Stimulated activated CD4-positive, alpha-beta T cell treated with anti-CD3 and anti-CD28 coated beads, Interleukin-1b, Interleukin-23, amount 100 ng/mL, for 48 hours (primary cell): ENCODE results near the gene ZBTB16.

ENCODE experiments used
- DNase-seq: peaks from one replicate; pipeline ENCODE4 v3.0.0-alpha.2; 2020

The ZBTB16 gene

DNA sequence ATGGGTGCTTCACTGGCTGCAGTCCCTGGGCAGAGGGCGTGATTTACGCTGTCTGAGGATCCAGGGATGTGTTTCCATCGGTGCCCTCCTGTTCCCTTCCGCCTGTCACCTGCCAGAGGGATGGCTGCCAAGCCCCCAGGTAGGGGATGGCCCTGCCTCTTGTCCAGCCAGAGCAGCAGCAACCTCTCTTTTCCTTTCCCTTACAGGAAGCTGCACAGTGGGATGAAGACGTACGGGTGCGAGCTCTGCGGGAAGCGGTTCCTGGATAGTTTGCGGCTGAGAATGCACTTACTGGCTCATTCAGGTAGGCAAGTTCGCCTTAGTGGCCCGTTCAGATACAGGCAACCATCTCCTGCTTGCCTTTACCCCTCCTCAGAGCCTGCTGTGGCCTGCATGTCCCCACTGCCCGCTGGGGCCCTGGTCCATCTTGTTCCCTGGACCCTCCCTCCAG, 96.6 kb downstream of the ZBTB16 start:
- DNase-seq, result no peak

DNA sequence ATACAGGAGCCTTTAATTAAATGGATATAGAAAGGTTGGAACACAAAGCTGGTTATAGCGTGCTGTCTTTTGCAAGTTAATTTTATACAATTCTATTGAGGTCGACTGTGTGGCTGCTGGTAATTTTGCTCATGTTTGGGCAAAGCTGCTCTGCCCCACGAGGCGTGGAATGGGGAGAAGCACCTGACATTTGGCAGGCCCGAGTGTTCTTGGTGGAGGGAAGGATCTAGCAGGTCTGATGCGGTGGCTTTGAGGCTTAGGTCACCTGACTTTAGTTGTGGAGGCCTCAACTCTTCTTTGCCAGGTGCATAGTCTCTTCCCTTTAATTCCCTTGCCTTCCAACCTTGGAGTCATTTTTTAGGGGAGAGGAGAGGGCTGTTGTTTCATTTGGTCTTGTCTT, 97.3 kb downstream of the ZBTB16 start:
- DNase-seq, result no peak

DNA sequence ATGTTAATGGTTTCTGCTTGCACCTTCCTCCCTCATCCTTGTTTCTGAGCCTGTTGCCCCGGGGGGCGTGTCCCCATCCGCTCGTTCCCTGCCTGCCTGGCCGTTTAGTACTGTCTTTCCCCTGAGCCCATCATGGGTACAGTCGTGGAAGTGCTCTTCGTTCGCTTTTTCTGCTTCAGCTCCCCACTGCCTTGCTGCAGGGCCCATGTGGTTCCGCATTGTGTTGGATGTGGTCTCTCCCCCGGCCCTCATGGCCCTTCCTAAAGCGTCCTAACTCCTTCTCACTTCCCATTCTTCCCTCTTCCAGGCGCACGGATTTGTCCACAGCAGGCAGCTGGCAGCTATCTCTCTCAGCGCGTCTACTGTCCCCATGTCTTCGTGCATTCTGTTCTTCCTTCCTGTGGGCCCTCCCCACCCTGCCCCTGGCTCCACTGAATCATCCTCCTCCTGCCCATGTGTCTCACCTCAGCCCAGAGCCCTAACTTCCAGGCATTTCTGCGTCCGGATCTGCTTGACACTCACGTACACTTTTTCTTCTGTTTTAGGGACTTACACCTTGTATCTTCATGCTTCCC, 98.1 kb downstream of the ZBTB16 start:
- no peak for DNase-seq

DNA sequence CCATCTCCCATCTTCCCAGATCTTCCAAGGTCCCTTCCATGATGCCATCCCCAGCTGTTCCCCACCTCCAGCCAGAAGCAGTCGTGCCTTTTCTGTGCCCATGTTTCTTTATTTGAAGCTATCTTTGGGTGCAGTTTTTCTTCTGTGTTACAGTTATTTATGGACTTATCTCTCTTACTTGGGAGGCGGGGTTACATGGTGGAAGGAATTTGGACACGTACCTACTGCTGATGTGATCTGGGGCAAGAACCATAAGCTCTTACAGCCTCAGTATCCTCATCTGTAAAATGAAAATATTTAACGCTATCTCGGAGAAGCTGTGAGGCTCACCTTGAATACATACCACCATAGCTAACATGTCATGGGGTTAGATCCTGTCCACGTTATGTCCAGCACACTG, 98.9 kb downstream of the ZBTB16 start:
- DNase-seq, result no peak

DNA sequence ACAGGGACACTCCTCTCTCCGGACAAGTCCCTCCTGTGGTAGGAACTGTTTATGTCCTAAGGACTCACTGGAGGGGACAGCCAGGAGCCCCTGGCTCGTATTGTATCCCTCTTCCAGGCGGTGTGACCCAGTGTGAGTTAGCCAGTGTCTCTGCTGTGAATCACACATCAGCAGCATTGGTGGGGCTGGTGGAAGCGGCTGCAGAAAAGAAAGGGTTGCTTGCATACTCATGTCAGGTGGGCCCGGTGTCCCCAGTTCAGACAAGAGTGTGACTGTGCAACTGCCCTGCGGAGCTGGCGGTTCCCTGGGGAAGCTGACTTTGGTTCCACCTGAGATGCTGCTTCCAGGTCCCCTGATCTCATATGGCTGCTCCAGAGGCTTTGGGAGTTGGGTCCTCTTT, 99.4 kb downstream of the ZBTB16 start:
- no peak for DNase-seq

DNA sequence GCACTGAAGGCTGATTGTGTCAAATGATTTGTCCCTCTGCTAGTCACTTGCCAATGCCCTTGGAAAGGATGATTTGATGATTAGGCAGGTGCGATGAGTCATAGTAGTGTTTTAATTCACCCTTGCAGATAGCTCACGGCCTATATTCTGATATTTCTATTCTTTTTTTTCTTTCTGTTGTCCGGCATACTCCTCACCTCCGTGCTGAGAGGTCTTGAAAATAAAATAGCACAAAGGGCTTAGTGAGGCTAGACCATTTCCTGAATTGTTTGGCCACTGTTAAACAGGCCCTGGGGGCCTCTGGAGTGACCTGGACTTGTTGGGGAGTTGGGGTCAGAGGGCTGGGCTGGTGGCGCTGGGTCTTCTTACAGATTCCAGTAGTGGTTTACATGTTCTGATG, 99.8 kb downstream of the ZBTB16 start:
- no peak for DNase-seq

DNA sequence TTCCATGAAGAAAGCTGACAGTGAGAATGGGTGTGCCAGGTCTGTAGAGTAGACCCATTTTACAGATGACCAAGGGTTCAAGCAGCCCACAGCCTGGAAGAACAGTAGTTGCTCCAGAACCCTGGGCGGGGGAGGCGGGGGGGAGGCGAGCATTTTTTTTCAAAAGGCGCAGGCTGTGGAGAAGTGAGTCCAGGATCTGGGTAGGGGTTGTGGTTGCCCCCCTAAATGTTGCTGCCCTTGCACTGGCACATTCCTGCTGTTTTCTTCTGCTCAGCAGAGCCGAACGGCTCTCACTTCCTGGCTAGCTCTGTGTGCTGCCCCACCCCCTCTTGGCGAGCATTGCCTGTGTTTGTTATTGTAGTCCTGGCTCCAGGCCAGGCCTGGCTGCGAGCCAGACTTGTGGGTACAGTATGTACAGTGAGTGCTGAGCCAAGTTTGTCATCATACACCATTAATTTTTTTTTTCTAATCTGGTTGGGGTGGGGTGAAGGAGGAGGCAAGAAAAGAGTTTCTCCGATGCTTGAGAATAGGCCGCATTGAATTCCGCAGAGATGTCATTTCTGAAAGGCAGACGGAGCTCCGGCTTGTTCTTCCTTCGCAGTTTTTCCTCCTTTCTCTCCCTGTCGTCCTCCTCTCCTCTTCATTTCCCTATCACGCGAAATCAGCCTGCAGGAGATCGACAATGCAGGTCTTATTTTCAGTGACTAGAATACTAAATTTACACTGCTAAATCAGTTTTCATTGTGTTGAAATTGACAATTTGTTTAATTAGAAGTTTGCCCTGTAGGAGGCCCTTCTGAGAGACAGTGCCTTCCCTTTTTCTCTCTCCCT, 100.5 kb downstream of the ZBTB16 start:
- DNase-seq, result peak; percentile 88

DNA sequence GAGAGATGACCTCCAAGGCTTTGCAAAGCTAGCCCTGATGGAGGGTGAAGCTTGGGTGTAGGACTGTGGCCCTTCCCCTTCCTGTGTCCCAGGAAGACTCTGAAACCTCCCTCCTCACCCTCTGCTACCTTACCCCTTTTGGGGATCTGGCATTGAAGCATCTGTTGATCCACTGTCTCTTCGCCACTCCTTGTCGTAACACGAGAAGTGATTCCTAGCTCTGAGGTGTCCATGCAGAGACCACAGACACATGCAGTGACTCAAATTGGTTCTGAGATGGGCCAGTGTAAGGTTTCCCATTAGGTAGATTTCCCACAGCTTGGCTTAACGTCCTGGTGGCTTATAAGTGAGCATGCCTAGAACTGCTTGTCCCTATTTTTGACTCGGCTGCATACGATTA, 101.4 kb downstream of the ZBTB16 start:
- DNase-seq, result no peak

DNA sequence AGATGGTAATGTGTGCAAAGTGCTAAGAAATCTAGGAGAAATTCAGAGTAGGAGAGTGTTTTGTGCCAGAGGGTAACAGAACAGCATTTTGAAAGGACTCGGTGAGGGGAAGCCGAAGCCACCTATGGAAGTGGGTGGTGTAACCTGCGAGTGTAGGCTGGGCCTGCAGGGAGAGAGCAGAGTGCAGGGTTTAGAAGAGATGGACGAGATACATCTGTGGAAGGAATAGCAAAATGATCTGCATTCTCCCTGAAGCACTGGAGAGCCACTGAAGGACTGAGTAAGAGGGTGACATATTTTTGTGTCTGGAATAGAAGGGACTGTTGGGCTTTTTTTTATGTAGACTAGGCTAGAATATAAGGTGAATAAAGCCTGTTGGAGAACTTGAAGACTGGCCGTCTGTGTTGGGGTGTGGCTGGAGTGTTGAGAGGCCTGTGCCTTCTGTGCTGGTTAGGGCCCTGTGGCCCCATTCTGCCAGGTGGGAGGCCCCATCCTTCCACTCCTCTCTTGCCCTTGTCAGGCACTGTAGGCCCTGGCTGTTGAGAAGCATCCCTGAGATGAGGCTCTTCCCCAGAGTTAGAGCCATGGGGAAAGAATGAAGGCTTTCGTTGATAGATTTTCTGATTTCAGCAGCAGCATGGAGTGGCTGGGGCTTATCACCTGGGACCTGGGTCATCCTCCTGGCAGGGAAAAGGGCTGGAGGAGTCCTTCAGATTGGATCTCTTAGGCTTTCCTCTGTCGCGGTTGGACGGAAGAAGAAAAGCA, 102.2 kb downstream of the ZBTB16 start:
- DNase-seq, result no peak

DNA sequence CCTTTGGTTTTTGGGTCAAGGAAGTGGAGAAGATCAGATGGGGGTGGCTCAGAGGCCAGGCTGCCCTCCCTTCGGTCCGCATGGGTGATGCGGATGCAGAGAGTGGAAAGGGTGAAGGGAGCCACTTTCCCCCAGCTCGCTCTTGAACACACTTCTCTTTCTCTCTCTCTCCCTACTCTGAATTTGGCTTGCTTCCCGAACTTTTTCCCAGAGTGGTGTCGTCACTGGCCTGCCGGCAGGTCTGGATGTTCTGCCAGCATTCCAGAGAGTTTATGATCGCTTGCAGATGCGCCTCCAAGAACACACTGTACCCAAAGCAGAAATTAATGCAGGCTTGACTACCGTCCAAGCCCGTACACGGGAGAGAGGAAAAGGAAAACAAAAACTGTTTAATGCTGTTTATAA, 103.2 kb downstream of the ZBTB16 start:
- no peak for DNase-seq

DNA sequence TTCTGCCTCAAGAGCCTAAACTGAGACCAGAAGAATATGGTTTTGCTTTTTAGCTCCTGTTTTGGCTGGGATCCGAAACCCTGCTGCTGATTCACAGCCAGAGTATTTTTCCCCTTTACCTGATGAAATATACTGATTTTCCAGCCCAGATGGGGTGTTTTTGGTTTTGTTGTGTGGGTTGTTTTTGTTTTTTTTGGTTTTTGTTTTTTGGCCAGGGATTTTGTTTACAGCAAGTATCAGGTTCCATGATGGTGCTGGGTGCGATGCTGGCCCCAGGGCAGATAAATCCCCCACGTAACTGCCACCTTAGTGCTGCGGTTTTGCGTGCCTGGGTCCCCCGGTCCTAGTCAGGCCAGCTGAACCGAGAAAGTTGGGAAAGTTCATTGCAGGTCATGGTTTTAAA, 103.7 kb downstream of the ZBTB16 start:
- DNase-seq, result no peak

DNA sequence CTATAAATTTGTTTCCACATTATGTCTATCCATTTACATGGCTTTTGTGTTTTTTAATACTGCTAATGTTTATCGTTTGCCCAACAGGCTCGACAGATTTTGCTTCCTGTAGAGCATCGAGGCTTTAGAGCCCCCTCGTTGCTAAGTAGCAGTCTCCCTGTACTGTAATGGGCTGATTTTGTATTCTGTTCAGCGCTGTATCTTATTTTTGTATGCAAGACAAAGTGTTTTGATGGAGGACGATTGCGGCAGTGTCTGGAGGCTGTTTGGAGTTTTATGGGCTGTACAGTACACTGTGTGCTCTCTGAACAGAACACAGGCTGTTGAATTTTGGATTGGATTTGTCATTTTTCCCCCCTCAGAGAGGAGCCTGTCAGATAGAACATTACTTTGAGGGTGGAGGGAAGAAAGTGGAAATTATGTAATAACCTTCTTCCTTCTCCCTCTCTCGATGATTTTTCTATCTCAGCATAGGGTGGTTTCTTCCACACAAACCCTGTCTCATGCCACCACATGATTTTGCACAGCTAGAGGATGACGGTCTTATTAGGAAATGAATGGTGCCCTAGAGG, 104.4 kb downstream of the ZBTB16 start:
- no peak for DNase-seq

DNA sequence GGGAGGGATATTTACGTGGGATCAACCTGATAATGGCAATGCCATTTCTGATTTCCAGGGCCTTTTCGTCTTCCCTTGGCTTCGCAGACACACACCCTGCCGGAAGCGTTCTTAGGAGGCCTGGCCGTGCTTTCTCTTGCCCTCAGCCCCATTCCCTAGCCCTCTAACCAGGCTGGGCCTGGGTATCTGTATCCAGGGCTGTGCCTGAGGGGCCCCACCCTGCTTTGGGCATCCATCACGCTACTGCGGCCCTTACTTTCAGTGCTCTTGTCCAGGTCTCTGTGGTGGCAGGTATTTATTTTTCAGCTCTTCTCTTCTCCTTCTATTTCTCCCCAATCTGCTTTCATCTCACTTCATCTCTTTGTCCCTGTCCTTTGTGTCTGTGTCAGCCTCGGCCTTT, 105.0 kb downstream of the ZBTB16 start:
- no peak for DNase-seq

DNA sequence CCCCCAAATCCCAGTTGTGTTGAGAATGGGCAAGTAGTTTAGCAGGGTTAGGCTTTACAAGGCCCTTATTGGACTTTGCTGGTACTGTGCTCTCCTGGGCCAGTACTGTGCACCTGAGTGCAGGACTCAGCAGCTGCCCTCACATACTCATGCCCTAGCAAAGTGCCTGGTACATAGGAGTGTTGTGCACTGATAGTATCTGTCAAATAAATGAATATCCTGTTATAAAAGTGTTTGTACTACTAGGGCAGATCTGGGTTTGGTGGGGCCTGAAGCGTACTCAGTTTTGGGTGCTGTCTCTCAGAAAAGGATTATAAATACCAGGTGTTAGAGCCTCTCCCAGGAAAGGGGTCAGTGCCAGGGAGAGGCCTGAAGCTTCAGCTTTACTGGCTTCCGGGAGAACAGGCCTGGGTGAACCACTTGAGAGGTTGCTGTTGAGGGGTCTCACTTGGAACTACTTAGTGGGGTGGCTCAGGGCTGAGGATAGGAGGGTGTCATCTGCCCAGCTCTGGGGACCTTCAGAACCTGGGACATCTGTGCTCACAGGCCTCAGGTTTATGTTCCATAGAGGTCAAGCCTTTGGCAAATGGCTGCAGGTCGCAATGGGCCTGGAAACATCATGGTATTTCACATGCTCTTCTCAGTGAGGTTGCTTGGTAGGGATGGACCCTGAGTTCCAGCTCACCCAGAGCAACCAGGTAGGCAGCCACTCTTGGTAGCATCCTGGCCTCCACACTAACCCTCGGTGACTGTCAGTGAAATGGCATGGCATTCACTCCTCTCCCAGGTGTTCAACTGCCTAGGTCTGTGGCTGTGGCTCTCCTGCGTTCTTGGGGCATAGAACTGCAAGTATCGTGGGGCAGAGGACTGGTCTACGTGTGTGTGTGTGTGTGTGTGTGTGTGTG, 106.1 kb downstream of the ZBTB16 start:
- no peak for DNase-seq

DNA sequence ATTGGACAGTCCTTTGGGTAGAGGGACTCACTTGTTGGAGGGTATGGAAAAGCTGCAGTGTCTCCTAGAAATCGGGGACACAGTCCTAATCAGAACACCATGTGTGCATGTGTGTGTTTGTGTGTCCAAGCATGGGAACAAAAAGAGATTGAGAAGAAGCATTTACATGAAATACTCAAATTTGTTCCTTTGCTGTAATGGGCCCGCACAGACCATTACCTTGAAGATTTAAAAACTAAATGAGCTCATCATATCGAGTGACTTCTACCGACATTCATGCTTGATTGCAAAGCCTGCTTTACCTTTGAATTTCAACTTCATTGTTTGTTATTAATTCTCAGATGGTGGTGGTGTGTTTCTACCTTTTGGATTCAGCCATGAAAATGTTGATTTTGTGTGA, 106.9 kb downstream of the ZBTB16 start:
- no peak for DNase-seq

DNA sequence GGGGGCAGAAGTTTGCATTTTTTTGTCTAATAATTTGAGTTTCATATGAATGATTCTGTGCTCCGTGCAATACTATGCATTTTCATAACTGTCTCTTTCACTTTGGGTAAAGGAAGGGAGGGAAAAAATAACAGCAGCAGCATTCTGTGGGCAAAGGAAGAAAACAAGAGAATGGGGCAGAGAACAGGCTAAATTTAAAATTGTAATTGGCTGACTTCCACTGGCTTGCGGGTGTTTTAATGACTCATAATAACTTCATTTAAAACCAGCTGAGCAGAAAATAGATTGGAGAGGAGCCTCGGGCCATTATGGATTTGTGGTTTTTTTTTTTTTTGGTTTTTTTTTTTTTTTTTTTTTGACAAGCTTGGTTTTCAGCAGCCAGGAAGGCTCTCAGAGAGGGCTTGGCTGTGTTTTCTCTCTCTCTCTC, 107.4 kb downstream of the ZBTB16 start:
- no peak for DNase-seq

DNA sequence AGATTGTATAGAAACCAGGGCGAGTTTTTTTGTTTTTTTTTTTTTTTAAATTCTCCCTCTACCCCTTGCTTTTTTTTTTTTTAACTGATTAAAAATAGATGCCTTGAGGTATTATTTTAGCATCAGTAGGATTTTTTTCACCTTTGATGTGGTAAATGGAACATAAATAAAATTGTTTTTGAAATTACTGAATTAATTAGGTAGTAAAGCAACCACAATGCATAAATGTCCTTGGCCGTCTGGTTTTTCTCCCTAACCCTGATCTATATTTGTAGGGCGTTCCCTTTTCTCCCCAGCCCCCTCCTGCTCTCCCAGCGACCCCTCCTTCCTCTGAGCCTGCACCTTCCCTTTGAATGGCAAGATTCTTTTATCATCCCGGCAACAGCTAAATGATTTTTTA, 107.8 kb downstream of the ZBTB16 start:
- DNase-seq, result no peak

DNA sequence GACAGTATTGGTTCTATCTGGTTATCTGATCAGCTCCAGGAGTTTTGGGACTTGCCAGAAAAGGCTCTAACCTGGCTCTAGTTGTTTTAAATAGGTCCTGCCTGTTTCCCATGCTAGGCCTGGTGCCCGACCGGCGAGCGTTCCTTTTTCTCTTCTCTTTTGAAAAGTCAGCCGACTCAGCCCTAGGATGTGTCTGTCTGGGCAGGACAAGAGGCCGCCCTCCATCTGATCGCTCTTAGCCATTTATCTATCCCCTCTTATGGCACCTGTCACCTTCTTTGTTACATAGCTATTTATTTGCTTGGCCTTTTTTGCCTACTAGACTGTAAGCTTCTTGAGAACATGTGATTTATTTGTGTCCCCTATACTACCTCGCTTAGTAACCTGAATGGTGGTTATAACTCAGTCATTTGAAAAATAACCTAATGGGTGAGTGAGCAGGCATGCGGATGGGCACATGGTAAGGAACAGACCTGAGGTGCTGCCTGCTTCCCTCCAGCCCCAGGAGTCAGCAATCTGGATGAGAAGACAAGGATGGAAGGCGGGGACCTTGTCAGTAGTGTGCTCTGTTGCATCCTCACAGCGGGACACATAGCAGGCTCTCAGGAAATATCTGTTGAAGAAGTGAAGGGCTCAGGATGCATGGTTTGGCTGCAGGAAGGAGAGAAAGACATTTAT, 108.4 kb downstream of the ZBTB16 start:
- no peak for DNase-seq

DNA sequence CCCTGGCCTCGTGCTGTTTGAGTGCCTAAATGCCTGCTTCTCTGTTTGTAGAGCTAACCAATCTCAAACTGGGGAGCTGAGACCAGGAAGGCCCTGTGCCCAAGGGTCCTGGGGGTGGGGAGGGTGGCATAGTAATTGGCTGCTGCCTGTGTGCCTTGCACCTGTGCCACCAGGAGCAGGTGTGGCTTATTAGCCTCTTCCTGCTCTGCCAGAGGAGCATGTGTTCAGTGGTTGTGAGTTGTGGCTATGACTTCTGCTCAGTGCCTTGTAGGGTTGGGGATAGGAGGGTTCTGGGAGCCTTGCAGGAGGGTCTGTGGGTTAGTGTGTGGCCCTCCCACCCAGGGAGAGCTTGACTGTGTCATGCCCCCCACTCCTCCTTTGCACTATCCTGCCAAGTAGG, 109.2 kb downstream of the ZBTB16 start:
- DNase-seq, result no peak

DNA sequence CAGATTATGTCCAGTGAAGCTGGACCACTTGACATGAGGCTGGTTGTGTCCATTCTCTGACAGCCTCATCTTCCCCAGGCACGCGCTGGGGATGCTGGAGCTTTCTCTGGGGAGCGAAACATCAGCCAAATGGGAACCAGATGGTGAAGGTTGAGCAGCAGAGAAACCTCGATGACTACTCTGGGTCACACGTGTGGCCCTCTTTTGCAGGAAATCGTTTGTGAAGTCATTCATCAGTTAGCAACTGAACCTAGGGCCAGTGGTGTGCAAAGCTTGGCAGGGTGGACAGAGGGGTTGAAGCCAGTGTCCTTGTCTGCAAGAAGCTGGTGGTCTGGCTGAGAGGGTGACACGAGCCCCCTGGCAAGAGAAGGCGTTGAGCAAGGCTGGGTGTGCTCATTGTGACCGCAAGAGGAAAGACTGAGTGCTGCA, 109.8 kb downstream of the ZBTB16 start:
- DNase-seq, result no peak

DNA sequence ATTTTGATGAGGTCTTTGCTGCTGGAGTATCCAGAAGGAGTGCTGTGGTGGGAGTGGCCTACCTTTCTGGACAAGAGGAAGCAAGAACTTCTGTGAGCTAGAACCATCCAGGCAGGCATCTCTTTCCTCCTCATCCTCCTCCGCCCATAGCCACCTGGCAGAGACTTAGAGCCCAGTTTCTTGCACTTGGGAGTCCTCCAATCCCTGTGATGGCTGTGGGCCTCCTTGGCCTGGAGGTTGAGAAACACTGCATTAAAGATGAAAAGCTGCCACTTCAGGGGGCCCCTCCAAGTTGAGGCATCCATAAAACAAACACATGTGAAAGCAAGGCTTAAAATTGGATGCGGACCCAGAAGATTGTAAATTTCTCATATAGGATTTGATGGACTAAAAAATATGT, 110.3 kb downstream of the ZBTB16 start:
- no peak for DNase-seq

DNA sequence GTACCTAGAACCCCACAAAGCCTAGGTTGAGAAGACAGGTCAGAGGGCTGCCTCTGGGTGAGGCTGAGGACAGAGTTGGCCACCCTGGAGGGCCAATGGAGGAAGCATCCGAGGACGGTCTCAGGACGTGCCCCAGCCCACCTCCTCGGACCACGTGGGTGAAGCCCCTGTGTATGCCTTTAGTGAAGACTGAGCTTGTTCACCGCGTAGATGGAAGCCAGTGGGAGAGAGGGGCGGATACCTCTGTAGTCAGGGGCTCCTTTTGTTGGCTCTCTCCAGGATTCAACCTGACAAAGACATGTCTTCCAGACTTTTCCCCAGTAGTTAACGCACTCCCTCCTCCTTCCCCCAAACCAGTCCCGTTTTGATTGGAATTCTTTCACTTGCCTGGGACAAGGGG, 110.7 kb downstream of the ZBTB16 start:
- DNase-seq, result no peak
